Measurements from ENCODE around the gene RGS9BP.

Gene RGS9BP

DNA sequence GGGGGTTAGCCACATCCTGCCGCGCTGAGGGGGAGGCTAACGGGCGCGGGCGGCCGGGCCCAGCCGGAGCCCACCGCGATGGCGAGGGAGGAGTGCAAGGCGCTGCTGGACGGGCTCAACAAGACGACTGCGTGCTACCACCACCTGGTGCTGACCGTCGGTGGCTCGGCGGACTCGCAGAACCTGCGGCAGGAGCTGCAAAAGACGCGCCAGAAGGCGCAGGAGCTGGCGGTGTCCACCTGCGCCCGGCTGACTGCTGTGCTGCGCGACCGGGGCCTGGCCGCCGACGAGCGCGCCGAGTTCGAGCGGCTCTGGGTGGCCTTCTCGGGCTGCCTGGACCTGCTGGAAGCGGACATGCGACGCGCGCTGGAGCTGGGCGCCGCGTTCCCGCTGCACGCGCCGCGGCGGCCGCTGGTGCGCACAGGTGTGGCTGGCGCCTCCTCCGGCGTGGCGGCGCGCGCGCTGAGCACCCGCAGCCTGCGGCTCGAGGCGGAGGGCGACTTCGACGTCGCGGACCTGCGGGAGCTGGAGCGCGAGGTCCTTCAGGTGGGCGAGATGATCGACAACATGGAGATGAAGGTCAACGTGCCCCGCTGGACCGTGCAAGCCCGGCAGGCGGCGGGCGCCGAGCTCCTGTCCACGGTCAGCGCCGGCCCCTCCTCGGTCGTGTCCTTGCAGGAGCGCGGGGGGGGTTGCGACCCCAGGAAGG is 692 bp downstream of the RGS9BP start:
- no peaks in the 10 kb centered on the region for H3F3A ChIP-seq (ENCODE audit: low read depth)
- no peaks in the 10 kb centered on the region for H3K9me3 ChIP-seq (ENCODE audit: insufficient read depth, low read depth, low read length)
- H3K36me3 ChIP-seq (ENCODE audit: insufficient read depth, low read length), result no peaks in the 10 kb centered on the region
- H3K4me1 ChIP-seq (ENCODE audit: insufficient read depth, low read length, poor library complexity, severe bottlenecking), result peaks cover 17% of the 10 kb centered on the region
- H3K27me3 ChIP-seq (ENCODE audit: insufficient read depth, low read length, poor library complexity, severe bottlenecking), result no peaks in the 10 kb centered on the region
- TF ChIP-seq, protein P1, sequence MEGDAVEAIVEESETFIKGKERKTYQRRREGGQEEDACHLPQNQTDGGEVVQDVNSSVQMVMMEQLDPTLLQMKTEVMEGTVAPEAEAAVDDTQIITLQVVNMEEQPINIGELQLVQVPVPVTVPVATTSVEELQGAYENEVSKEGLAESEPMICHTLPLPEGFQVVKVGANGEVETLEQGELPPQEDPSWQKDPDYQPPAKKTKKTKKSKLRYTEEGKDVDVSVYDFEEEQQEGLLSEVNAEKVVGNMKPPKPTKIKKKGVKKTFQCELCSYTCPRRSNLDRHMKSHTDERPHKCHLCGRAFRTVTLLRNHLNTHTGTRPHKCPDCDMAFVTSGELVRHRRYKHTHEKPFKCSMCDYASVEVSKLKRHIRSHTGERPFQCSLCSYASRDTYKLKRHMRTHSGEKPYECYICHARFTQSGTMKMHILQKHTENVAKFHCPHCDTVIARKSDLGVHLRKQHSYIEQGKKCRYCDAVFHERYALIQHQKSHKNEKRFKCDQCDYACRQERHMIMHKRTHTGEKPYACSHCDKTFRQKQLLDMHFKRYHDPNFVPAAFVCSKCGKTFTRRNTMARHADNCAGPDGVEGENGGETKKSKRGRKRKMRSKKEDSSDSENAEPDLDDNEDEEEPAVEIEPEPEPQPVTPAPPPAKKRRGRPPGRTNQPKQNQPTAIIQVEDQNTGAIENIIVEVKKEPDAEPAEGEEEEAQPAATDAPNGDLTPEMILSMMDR (conservative IDR thresholded peaks at IDR 0.05; ENCODE audit: low read length), result no peak
- no peak for TF ChIP-seq EZH2phosphoT487 (IDR thresholded peaks at IDR 0.05; ENCODE audit: borderline replicate concordance)
- peak overlapping the region; percentile 91 for H3K4me2 ChIP-seq (ENCODE audit: low read depth, low read length, poor library complexity, severe bottlenecking)
- no peak overlapping the region for H3K9ac ChIP-seq (ENCODE audit: low read depth, low read length, poor library complexity, severe bottlenecking)
- H2AFZ ChIP-seq (ENCODE audit: low read length), result no peak overlapping the region
- H3K4me3 ChIP-seq (ENCODE audit: low read length, poor library complexity, severe bottlenecking), result no peak overlapping the region
- H4K20me1 ChIP-seq (ENCODE audit: insufficient read depth, low read length, poor library complexity, severe bottlenecking), result peaks cover 27% of the 10 kb centered on the region
- H3K9me2 ChIP-seq (replicated peaks; ENCODE audit: low read depth, low read length), result no peaks in the 10 kb centered on the region
- peaks cover 36% of the 10 kb centered on the region for H3K79me2 ChIP-seq (ENCODE audit: insufficient read depth, low read length)

DNA sequence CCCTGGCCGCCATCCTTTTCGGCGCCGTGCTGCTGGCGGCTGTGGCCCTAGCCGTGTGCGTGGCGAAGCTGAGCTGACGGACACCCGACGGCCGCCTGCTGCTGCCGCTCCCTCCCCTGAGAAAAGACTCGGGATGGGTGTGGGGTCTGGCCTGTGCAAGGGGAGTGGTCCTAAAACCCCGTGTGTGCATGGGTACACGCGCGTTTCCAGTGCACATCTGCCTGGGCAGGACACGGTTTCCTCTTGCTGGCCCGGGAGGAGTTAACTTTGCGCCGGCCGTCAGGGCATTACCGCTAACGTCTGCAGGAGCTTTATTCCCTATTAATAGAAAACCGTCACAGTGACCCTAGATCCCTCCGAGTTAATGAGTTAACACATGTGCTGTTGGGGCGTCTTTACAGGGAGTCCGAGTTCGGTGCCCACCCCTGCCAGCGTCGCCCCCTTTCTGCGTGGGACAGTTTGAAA is 1.3 kb downstream of the RGS9BP start:
- H3K27me3 ChIP-seq (ENCODE audit: insufficient read depth, low read length, poor library complexity, severe bottlenecking), result no peaks in the 10 kb centered on the region
- H3K4me1 ChIP-seq (ENCODE audit: insufficient read depth, low read length, poor library complexity, severe bottlenecking), result peaks cover 13% of the 10 kb centered on the region
- no peaks in the 10 kb centered on the region for H3K9me3 ChIP-seq (ENCODE audit: insufficient read depth, low read depth, low read length)
- H2AFZ ChIP-seq (ENCODE audit: low read length), result no peak overlapping the region
- no peaks in the 10 kb centered on the region for H3F3A ChIP-seq (ENCODE audit: low read depth)
- H3K9me2 ChIP-seq (replicated peaks; ENCODE audit: low read depth, low read length), result no peaks in the 10 kb centered on the region
- no peaks in the 10 kb centered on the region for H3K36me3 ChIP-seq (ENCODE audit: insufficient read depth, low read length)
- peaks cover 26% of the 10 kb centered on the region for H4K20me1 ChIP-seq (ENCODE audit: insufficient read depth, low read length, poor library complexity, severe bottlenecking)
- no peak overlapping the region for H3K9ac ChIP-seq (ENCODE audit: low read depth, low read length, poor library complexity, severe bottlenecking)
- TF ChIP-seq, protein P1 (conservative IDR thresholded peaks at IDR 0.05; ENCODE audit: low read length), result no peak
- TF ChIP-seq EZH2phosphoT487 (IDR thresholded peaks at IDR 0.05; ENCODE audit: borderline replicate concordance), result no peak
- H3K79me2 ChIP-seq (ENCODE audit: insufficient read depth, low read length), result peaks cover 30% of the 10 kb centered on the region
- H3K4me2 ChIP-seq (ENCODE audit: low read depth, low read length, poor library complexity, severe bottlenecking), result no peak overlapping the region
- H3K4me3 ChIP-seq (ENCODE audit: low read length, poor library complexity, severe bottlenecking), result no peak overlapping the region

DNA sequence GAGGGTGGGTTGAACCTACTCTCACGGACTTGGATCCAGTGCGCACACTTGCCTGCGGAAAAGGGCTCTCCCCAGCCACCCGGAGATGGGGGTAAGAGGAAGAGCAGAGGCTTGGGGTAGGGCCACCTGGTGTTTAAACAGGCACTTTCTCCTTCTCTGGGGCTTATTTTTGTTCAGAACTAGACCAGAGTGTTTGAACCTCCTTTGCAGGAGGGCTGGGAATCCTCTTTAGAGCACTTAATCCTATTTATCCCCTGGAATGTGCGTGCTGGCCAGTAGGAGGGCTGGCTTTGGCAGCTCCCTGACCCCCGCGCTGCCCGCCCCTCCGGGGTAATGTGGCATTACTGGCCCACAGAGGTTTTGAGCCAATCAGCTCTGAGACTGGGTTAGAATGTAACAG is 2.0 kb downstream of the RGS9BP start:
- no peak for TF ChIP-seq EZH2phosphoT487 (IDR thresholded peaks at IDR 0.05; ENCODE audit: borderline replicate concordance)
- TF ChIP-seq, protein P1 (conservative IDR thresholded peaks at IDR 0.05; ENCODE audit: low read length), result peak; percentile 34
- Histone ChIP-seq H3K4me1 (ENCODE audit: insufficient read depth, low read length, poor library complexity, severe bottlenecking) (peaks cover 8% of the 10 kb centered on the region), H4K20me1 (ENCODE audit: insufficient read depth, low read length, poor library complexity, severe bottlenecking) (peaks cover 19% of the 10 kb centered on the region), H3K79me2 (ENCODE audit: insufficient read depth, low read length) (peaks cover 22% of the 10 kb centered on the region), H3F3A (ENCODE audit: low read depth) (no peaks in the 10 kb centered on the region), H3K27me3 (ENCODE audit: insufficient read depth, low read length, poor library complexity, severe bottlenecking) (no peaks in the 10 kb centered on the region), H3K9me2 (replicated peaks; ENCODE audit: low read depth, low read length) (no peaks in the 10 kb centered on the region), H3K9ac (ENCODE audit: low read depth, low read length, poor library complexity, severe bottlenecking) (no peak overlapping the region), H3K36me3 (ENCODE audit: insufficient read depth, low read length) (no peaks in the 10 kb centered on the region), H3K4me3 (ENCODE audit: low read length, poor library complexity, severe bottlenecking) (no peak overlapping the region), H2AFZ (ENCODE audit: low read length) (no peak overlapping the region), H3K4me2 (ENCODE audit: low read depth, low read length, poor library complexity, severe bottlenecking) (no peak overlapping the region), H3K9me3 (ENCODE audit: insufficient read depth, low read depth, low read length) (no peaks in the 10 kb centered on the region)
